Fibroblast of mammary gland (primary cell): Measurements from ENCODE around the gene GRID2.

ENCODE experiments used
- DNase-seq: peaks from one replicate; pipeline ENCODE4 v3.0.0-alpha.2; 2010; ENCODE audit warnings: low read depth
- H3K4me3 ChIP-seq: 2 replicates; pipeline ENCODE4 v1.5.1; 2011; ENCODE audit warnings: low read depth, mild to moderate bottlenecking, low read length, moderate library complexity; ENCODE audit not compliant: control insufficient read depth
- CTCF ChIP-seq: conservative IDR thresholded peaks from 2 replicates; pipeline ENCODE4 v1.5.1; 2011; ENCODE audit warnings: low read depth, low read length, inconsistent platforms; ENCODE audit not compliant: control insufficient read depth, insufficient read depth

Gene GRID2

DNA sequence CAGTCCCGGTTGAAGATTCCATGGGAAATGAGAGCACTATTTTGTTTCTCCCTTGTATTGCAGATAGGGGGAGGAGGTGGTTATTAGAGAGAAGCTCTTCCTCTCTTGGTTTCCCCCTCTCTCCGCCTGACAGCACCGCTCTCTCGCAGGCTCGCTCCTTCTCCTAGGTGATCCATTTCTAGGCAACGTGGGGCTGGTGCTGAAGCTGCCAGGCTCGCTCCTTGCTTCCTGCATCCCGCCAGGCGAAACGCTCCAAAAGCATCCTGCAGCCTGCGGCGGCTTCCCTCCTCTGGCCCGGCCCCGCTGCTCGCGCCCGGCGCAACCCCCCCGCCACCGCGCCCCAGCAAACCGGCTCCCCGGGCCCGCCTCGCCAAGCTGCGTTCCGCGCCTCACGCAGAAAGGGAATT, at the start of gene GRID2:
Gene GRID2, plus strand, starts transcription at position 346 of the 407 bp plus-strand sequence.
- DNase-seq = no peak
- no peak for TF ChIP-seq CTCF
- H3K4me3 ChIP-seq = no peak within 1 kb of the TSS

DNA sequence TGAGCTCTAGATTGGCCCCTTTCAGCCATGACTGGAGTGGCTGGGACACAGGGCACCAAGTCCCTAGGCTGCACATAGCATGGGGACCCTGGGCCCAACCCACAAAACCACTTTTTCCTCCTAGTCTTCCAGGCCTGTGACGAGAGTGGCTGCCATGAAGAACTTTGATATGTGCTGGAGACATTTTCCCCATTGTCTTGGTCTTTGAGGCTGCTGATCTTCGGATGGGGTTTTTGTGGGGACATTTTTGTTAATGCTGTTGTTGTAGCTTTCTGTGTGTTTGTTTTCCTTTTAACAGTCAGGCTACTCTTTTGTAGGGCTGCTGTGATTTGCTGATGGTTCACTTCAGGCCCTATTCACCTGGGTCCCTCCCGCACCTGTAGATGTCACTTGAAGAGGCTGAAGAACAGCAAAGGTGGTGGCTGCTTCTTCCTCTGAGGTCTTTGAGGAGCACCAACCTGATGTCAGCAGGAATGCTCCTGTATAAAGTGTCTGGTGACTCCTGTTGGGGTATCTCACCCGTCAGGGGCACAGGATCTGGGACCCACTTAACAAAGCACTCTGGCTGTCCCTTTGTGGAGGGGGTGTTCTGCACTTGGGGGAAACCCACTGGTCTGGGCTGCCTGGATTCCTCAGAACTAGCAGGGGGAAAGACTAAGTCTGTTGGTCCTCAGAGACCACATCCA, 49.6 kb upstream of the GRID2 start:
- DNase-seq = no peak
- H3K4me3 ChIP-seq = no peak overlapping the region
- TF ChIP-seq CTCF = no peak

DNA sequence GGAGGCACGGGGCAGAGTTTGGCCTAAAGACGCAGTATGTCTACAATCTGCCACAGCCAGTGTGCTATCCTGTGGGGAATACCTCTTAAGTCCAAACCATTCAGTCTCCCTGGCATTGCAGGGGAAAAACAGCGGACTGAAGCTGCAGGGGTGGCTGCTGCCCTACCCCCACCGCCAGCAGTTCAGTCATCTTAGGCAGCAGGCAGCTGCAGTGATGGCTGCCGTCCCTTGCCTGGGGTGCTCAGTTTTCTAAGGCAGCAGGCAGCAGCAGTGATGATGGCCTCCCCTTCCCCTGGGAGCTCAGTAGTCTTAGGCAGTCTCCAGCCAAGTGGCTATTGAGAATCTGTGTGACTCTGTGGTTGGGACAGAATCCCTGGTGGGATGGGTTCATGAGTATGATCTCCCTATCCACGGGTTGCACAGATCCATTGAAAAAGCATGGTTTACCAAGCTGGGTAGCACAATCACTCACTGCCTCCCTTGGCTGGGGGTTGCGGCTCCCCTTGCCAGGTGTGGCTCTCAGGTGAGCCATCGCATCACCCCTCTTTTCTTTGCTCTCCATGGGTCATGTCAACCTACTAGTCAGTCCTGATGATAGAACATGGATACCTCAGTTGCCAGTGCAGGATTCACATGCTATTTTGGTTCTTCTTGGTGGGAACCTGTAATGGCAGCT, 48.9 kb upstream of the GRID2 start:
- DNase-seq = no peak
- TF ChIP-seq CTCF = no peak
- no peak overlapping the region for H3K4me3 ChIP-seq

DNA sequence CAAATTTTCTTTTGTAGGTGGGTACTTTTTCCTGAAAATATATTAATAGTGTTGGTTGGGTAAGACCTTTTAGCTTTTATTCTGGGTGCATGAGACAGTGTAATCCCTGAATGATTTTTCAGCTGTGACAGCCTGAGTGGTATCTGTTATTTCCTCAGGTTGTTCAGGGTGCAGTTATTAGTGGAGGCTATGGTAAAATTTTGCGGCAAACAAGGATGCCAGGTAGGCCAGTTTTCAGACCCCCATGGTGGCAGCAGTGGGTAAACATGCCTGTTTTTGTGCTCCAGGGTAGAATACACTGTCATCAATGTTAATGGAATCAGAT, 47.9 kb upstream of the GRID2 start:
- TF ChIP-seq CTCF = no peak
- H3K4me3 ChIP-seq = no peak overlapping the region
- no peak for DNase-seq

DNA sequence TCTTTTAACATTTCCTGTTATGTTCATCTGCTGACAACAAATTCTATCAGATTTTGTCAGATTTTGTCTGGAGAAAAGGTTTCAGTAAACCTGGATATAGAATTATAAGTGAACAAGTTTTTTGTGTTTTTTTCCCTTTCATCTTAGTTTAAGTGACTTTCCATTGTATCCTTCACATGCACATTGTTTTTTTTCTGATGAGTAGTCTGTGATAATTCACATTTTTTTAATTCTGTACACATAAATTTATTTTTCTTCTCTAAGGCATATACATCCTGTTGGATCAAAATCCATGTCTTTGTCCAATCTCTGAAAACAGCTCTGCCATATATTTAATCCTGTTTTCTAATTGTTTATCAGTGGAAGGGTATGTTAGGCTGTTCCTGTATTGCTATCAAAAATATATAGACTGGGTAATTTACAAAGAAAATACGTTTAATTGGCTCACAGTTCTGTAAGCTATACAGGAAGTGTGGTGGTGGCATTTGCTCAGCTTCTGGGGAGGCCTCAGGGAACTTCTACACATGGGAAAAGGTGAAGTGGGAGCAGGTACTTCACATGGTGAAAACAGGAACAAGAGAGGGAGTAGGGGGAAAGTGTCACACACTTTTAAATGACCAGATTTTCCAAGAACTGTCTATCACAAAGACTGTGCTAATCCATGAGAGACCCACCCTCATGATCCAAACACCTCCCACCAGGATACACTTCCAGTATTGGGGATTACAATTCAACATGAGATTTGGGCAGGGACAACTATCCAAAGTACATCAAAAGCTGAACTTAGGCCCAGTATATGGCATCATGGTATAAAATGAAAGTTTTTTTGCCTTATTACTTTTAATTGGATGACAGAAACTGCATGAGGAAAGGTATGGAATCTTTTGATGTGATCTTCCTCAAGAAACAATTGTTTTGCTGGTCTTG, 45.6 kb upstream of the GRID2 start:
- no peak for TF ChIP-seq CTCF
- no peak overlapping the region for H3K4me3 ChIP-seq
- no peak for DNase-seq

- no peak for DNase-seq
- no peak overlapping the region for H3K4me3 ChIP-seq
- TF ChIP-seq CTCF = no peak
These were observed 42.5 kb upstream of the GRID2 start for GRCh38 chr4:92261256-92261655.
